PC-3 (cell line): Measurements from ENCODE around the gene SLC43A1. TPM values are rescaled to one million over a fixed set of nuclear protein-coding genes. Genes with fewer than 3 reads are reported as not detected.

ENCODE experiments used
- ATAC-seq: fragments of 200-7000 bp; cut with Tn5 transposase; 2 replicates; pipeline ENCODE4 v1.9.1; 2020; ENCODE audit warnings: mild to moderate bottlenecking, moderate library complexity
- BruUV-seq: library from RNA; stranded (reverse); fragments of 400-500 nt; replicated peaks from 2 replicates; lab custom pipeline; 2021; lab: Mats Ljungman, UMichigan
- CTCF ChIA-PET: fragments of 300-600 bp; sonication (Branson Sonifier 250); formaldehyde crosslinking; loops from one replicate; lab custom pipeline; 2022; ENCODE audit warnings: antibody characterized with exemption; lab: Charles Lee
- POLR2A ChIA-PET: fragments of 300-600 bp; sonication (Branson Sonifier 250); formaldehyde crosslinking; loops from one replicate; lab custom pipeline; 2022; ENCODE audit warnings: antibody characterized with exemption; ENCODE audit not compliant: unreplicated experiment; lab: Charles Lee
- DNase-seq: peaks from one replicate; pipeline ENCODE4 v3.0.0-alpha.2; 2015
- H2AFZ ChIP-seq: fragments of 300-600 bp; sonication (generic); 2 replicates; pipeline ENCODE4 v1.6.0; 2016; ENCODE audit warnings: antibody characterized with exemption, low read length
- H3F3A ChIP-seq: fragments of 300-600 bp; sonication (generic); one replicate; pipeline ENCODE4 v1.6.0; 2017; ENCODE audit warnings: antibody characterized with exemption, low read length, control low read depth, mild to moderate bottlenecking; ENCODE audit not compliant: unreplicated experiment
- H3K27ac ChIP-seq: fragments of 300-600 bp; sonication (generic); 2 replicates; pipeline ENCODE4 v1.5.1; 2016; ENCODE audit warnings: mild to moderate bottlenecking, low read length
- H3K27me3 ChIP-seq: fragments of 300-600 bp; sonication (generic); 2 replicates; pipeline ENCODE4 v1.6.1; 2016; ENCODE audit warnings: low read length, mixed read lengths
- H3K36me3 ChIP-seq: fragments of 300-600 bp; sonication (generic); 2 replicates; pipeline ENCODE4 v1.6.1; 2016; ENCODE audit warnings: low read depth, mixed run types, low read length, mixed read lengths
- H3K4me1 ChIP-seq: fragments of 300-600 bp; sonication (generic); 2 replicates; pipeline ENCODE4 v1.5.1; 2016; ENCODE audit warnings: low read length; ENCODE audit not compliant: insufficient read depth
- H3K4me2 ChIP-seq: fragments of 300-600 bp; sonication (generic); 2 replicates; pipeline ENCODE4 v1.6.0; 2016; ENCODE audit warnings: low read length
- H3K4me3 ChIP-seq: fragments of 300-600 bp; sonication (generic); 2 replicates; pipeline ENCODE4 v1.5.1; 2016; ENCODE audit warnings: mild to moderate bottlenecking, low read length, mixed read lengths
- H3K79me2 ChIP-seq: fragments of 300-600 bp; sonication (generic); 2 replicates; pipeline ENCODE4 v1.6.1; 2017; ENCODE audit warnings: low read length, mixed read lengths
- H3K9ac ChIP-seq: fragments of 300-600 bp; sonication (generic); 2 replicates; pipeline ENCODE4 v1.6.0; 2016; ENCODE audit warnings: mild to moderate bottlenecking, low read length
- H3K9me2 ChIP-seq: fragments of 300-600 bp; sonication (generic); replicated peaks from 2 replicates; pipeline ENCODE4 v1.6.1; 2016; ENCODE audit warnings: mixed run types, low read length, mixed read lengths
- H3K9me3 ChIP-seq: fragments of 300-600 bp; sonication (generic); 2 replicates; pipeline ENCODE4 v1.6.1; 2016; ENCODE audit warnings: low read length, mixed read lengths
- H4K20me1 ChIP-seq: fragments of 300-600 bp; sonication (generic); 2 replicates; pipeline ENCODE4 v1.6.1; 2016; ENCODE audit warnings: low read length, mixed read lengths
- CTCF ChIP-seq: fragments of 300-600 bp; sonication (generic); conservative IDR thresholded peaks from 2 replicates; pipeline ENCODE4 v1.5.1; 2017; ENCODE audit warnings: antibody characterized with exemption, low read depth, mild to moderate bottlenecking, low read length
- EZH2 ChIP-seq: fragments of 300-600 bp; sonication (generic); IDR thresholded peaks from one replicate; pipeline ENCODE4 v1.6.1; 2017; ENCODE audit warnings: antibody characterized with exemption, mild to moderate bottlenecking, low read length; ENCODE audit not compliant: unreplicated experiment
- EZH2phosphoT487 ChIP-seq: fragments of 300-600 bp; sonication (generic); IDR thresholded peaks from 2 replicates; pipeline ENCODE4 v1.6.1; 2018; ENCODE audit warnings: mild to moderate bottlenecking, antibody characterized with exemption, low read length, borderline replicate concordance
- intact Hi-C: fragments of 100-400 bp; cut with micrococcal nuclease; formaldehyde crosslinking; loops from 2 replicates; pipeline ENCODE4 v1.9.0; 2023
- total RNA-seq: library from RNA; depleted of rRNA; stranded (reverse); fragments of >200 nt; gene quantifications from 2 replicates; pipeline ENCODE4 v1.2.3, GENCODE V29; 2014

SLC43A1 gene
- total RNA-seq, 1 experiment from 2014 or later: 12.4 TPM

DNA sequence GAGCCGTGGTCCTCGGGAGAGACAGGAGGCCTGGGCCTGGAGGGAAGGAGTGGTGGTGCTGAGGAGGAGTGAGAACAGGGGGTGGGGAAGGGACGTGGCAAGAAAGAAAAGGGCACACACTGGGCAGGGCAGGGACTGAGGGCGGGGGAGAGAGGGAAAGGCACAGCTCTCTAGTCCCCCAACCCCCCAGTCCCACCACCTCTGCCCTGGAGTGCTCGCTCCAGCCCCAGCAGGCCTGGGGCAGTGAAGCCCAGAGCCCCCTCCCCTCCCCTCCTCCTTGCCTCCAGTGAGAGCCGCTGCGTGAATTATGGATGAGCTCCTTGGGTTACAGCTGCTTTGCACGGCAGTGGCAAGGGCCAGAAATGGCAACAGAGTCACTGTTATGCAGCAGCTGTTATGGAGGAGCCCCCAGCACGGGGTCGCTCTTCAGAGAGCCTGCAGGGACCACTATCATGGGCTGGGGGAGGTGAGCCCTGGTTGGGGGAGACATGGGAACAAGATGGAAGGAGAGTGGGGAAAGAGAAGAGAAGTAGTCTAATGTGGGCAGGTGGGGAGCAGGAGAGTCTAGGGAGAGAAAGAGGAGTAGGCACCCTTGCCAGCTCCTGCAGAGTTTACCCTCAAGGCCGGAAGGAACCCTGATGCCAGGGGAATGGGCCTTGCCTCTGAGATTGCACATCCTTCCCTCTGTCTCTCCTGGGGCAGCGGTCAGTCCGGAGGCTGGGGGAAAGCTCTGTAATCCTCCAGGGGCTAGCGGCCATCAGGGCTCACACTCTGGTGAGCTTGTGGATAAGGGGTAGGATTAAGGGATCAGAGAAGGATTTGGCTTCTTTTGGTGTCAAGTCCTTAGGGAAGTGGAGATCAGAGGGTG, 51.6 kb downstream of the SLC43A1 start:
- H4K20me1 ChIP-seq: no peaks in the 10 kb centered on the region
- H3K9me2 ChIP-seq: no peaks in the 10 kb centered on the region
- H2AFZ ChIP-seq: no peak overlapping the region
- peaks cover 12% of the 10 kb centered on the region for H3K27me3 ChIP-seq
- no peak overlapping the region for H3K4me2 ChIP-seq
- no peak overlapping the region for H3K27ac ChIP-seq
- no peak overlapping the region for H3K4me3 ChIP-seq
- POLR2A ChIA-PET: no interaction called here
- intact Hi-C loops: no loop called here
- H3F3A ChIP-seq: no peaks in the 10 kb centered on the region
- no peak overlapping the region for H3K9ac ChIP-seq
- no peaks in the 10 kb centered on the region for H3K79me2 ChIP-seq
- no peak for DNase-seq
- TF ChIP-seq EZH2phosphoT487 (no peak), EZH2 (no peak), CTCF (no peak)
- peaks cover 12% of the 10 kb centered on the region for H3K4me1 ChIP-seq
- H3K9me3 ChIP-seq: no peaks in the 10 kb centered on the region
- H3K36me3 ChIP-seq: no peaks in the 10 kb centered on the region
- CTCF ChIA-PET: no interaction called here
- ATAC-seq: no peak
- BruUV-seq: no TSS peak

GRCh38 chr11:57462597-57462996, 52.9 kb downstream of the SLC43A1 start:
- no peaks in the 10 kb centered on the region for H3K79me2 ChIP-seq
- no peak overlapping the region for H3K9ac ChIP-seq
- H3K4me2 ChIP-seq: no peak overlapping the region
- H2AFZ ChIP-seq: no peak overlapping the region
- no TSS peak for BruUV-seq
- H3K27ac ChIP-seq: no peak overlapping the region
- H3K9me3 ChIP-seq: no peaks in the 10 kb centered on the region
- DNase-seq: no peak
- no peaks in the 10 kb centered on the region for H3F3A ChIP-seq
- intact Hi-C loops: no loop called here
- H3K36me3 ChIP-seq: no peaks in the 10 kb centered on the region
- CTCF ChIA-PET: no interaction called here
- ATAC-seq: no peak
- no peak overlapping the region for H3K4me3 ChIP-seq
- peaks cover 19% of the 10 kb centered on the region for H3K4me1 ChIP-seq
- no peaks in the 10 kb centered on the region for H3K9me2 ChIP-seq
- TF ChIP-seq EZH2 (no peak), CTCF (no peak), EZH2phosphoT487 (no peak)
- POLR2A ChIA-PET: no interaction called here
- H3K27me3 ChIP-seq: peaks cover 13% of the 10 kb centered on the region
- H4K20me1 ChIP-seq: no peaks in the 10 kb centered on the region

DNA sequence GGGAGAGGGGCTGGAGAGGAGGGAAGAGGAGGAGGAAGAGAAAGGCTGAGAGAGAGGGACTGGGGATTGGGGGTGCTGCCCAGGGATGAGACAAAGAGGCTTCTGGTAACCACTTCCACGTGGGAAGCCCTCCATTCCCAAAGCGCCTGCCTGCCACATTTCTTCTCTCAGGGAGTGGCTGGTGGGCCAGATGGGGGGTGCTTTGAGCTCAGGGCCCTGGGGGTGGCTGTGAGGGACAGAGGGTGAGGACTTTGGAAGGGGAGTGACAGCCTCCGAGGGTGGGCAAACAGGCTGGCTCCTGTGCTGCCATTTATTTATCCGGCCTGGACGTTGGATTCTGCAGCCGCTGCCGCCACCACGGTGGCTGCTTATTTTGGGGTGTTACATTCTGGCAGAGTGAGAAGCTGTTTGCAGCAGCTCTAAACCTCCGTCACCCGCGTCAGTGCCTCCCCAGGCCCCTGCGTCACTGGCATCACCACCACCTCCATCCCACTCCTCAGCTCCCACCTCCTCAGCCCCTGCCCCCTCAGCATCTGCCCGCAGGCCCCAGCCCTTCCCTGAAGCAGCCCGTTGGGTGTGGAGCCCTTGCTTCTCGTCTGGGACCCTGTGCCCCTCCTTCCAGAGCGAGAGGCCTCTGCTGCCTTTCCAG, 53.5 kb downstream of the SLC43A1 start:
- BruUV-seq: no TSS peak
- Histone ChIP-seq H3K36me3 (no peaks in the 10 kb centered on the region), H3K9me2 (no peaks in the 10 kb centered on the region), H3K9ac (no peak overlapping the region), H3K27me3 (peaks cover 13% of the 10 kb centered on the region), H3K27ac (no peak overlapping the region), H3K4me1 (peaks cover 23% of the 10 kb centered on the region), H3K4me3 (no peak overlapping the region), H3K79me2 (no peaks in the 10 kb centered on the region), H3K4me2 (no peak overlapping the region), H3F3A (no peaks in the 10 kb centered on the region), H3K9me3 (no peaks in the 10 kb centered on the region), H2AFZ (no peak overlapping the region), H4K20me1 (no peaks in the 10 kb centered on the region)
- ChIA-PET CTCF (no interaction called here), POLR2A (no interaction called here)
- ATAC-seq: no peak
- intact Hi-C loops: no loop called here
- TF ChIP-seq CTCF (no peak), EZH2 (no peak), EZH2phosphoT487 (no peak)
- DNase-seq: no peak
